ENCODE results near the gene XG. TPM values are rescaled to one million over a fixed set of nuclear protein-coding genes. Genes with fewer than 3 reads are reported as not detected.
"Not testable (repeated sequence)": the region's sequence is repeated elsewhere in the genome, so short reads cannot be mapped to it uniquely, and the experiment has no call there.

XG gene, protein sequence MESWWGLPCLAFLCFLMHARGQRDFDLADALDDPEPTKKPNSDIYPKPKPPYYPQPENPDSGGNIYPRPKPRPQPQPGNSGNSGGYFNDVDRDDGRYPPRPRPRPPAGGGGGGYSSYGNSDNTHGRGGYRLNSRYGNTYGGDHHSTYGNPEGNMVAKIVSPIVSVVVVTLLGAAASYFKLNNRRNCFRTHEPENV
- total RNA-seq = under 1 TPM in 1 of 3 donors, not detected in 2; 0.85 TPM
- total RNA-seq (2013) = 0.72 TPM

DNA sequence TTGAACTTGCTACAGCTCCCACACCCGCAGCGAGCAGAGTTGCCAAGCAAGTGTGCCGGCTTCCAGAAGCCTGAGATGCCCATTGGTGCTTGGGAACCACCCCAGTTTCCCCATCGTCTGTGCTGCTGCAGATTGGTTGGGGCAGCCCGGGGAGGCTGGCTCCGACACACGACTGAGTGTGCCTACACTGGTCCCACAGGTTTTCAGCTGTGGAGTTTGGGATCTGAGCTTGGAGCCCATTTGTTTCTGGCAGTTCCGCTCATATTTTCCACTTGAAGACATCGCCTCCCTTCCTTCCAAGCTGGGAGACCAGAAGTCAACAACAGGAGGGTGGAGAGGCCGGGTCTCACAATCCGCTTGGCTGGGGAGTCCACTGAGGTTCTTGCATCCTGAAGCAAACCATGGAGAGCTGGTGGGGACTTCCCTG lies at the start of gene XG:
TSS of gene XG (plus strand) at position 167 of the 427 bp plus-strand sequence. CDS start at position 402, 235 bp downstream.
- H3K36me3 ChIP-seq (ENCODE audit: control insufficient read depth, insufficient read depth, low read length); H3K27me3 ChIP-seq (ENCODE audit: control insufficient read depth, insufficient read depth, low read length); H3K9me3 Mint-ChIP-seq; H3K9me3 ChIP-seq (ENCODE audit: control insufficient read depth, insufficient read depth, low read length); ATAC-seq; H3K27me3 Mint-ChIP-seq (ENCODE audit: low read depth in 2 of 2); H3K36me3 Mint-ChIP-seq; H3K27ac Mint-ChIP-seq; H3K4me1 Mint-ChIP-seq; H3K4me3 Mint-ChIP-seq; H3K4me3 ChIP-seq (ENCODE audit: low read length); H3K4me1 ChIP-seq (ENCODE audit: control insufficient read depth, insufficient read depth, low read length); H3K27ac ChIP-seq (ENCODE audit: low read length); intact Hi-C loops (cut with micrococcal nuclease); DNase-seq: not testable (repeated sequence)
- 86% methylated on average over 11 of the region's 11 CpGs for WGBS (ENCODE audit: insufficient coverage)

DNA sequence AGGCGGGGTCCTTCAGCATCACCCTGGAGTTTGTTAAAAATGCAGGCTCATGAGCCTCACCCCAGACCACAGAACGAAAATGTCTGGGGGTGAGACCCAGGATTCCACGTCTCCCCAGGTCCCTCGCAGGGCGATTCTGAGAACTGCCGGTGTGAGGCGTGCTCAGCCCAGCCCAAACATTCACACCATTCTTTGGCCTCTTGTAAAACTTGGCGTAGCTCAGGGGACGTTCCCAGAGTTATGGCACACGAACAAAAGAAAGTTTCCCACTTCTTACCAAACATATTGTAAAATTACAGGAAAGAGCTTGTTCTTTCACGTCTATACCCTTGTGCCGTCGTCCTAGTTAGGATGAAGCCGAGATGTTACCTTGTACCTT lies 47.9 kb upstream of the XG start:
- H3K4me3 Mint-ChIP-seq = no peak overlapping the region

GRCh38 chrX:2705046-2705832 lies 46.6 kb upstream of the XG start:
- 81% methylated on average over 18 of the region's 18 CpGs for WGBS (ENCODE audit: insufficient coverage)
- Mint-ChIP-seq H3K27me3 (ENCODE audit: low read depth in 2 of 2) (no peaks in the 10 kb centered on the region), H3K9me3 (no peaks in the 10 kb centered on the region), H3K36me3 (no peaks in the 10 kb centered on the region), H3K4me3 (no peak overlapping the region), H3K27ac (peak overlapping the region; percentile 17 to 72), H3K4me1 (peaks cover 64 to 79% of the 10 kb centered on the region in 2 donors)
- ATAC-seq (no peak), DNase-seq (no peak)
- intact Hi-C loops (cut with micrococcal nuclease) = loop anchor here (5.0 kb wide), 1 partner anchor 63 kb away; no protein-coding TSS in a partner anchor
- Histone ChIP-seq H3K9me3 (ENCODE audit: control insufficient read depth, insufficient read depth, low read length) (no peaks in the 10 kb centered on the region), H3K27me3 (ENCODE audit: control insufficient read depth, insufficient read depth, low read length) (no peaks in the 10 kb centered on the region), H3K36me3 (ENCODE audit: control insufficient read depth, insufficient read depth, low read length) (peaks cover 7% of the 10 kb centered on the region), H3K4me1 (ENCODE audit: control insufficient read depth, insufficient read depth, low read length) (peaks cover 76% of the 10 kb centered on the region), H3K4me3 (ENCODE audit: low read length) (no peak overlapping the region), H3K27ac (ENCODE audit: low read length) (no peak overlapping the region)
- no peak for TF ChIP-seq CTCF (IDR thresholded peaks at IDR 0.05)

More for the DNA sequence above, 47.9 kb upstream of the XG start:
- no peak for TF ChIP-seq CTCF (IDR thresholded peaks at IDR 0.05)
- peaks cover 76% of the 10 kb centered on the region for H3K4me1 ChIP-seq (ENCODE audit: control insufficient read depth, insufficient read depth, low read length)
- no peaks in the 10 kb centered on the region for H3K27me3 Mint-ChIP-seq (ENCODE audit: low read depth in 2 of 2)
- peak in 1 of 2 donors; percentile 54 for DNase-seq
- 76% methylated on average over 14 of the region's 14 CpGs for WGBS (ENCODE audit: insufficient coverage)
- no peaks in the 10 kb centered on the region for H3K36me3 Mint-ChIP-seq
- H3K36me3 ChIP-seq (ENCODE audit: control insufficient read depth, insufficient read depth, low read length) = peaks cover 10% of the 10 kb centered on the region
- ATAC-seq = no peak
- H3K4me3 ChIP-seq (ENCODE audit: low read length) = no peak overlapping the region
- no peaks in the 10 kb centered on the region for H3K9me3 ChIP-seq (ENCODE audit: control insufficient read depth, insufficient read depth, low read length)
- intact Hi-C loops (cut with micrococcal nuclease) = no loop called here
- H3K4me1 Mint-ChIP-seq = peaks cover 65 to 77% of the 10 kb centered on the region in 2 donors
- no peaks in the 10 kb centered on the region for H3K27me3 ChIP-seq (ENCODE audit: control insufficient read depth, insufficient read depth, low read length)
- H3K27ac Mint-ChIP-seq = peak overlapping the region; percentile 29 to 72
- H3K9me3 Mint-ChIP-seq = no peaks in the 10 kb centered on the region
- no peak overlapping the region for H3K27ac ChIP-seq (ENCODE audit: low read length)

GRCh38 chrX:2707334-2707760 lies 44.5 kb upstream of the XG start:
- intact Hi-C loops (cut with micrococcal nuclease) = loop anchor here (1.0 to 5.0 kb wide), 2 partner anchors 10 to 65 kb away; no protein-coding TSS in a partner anchor
- no peaks in the 10 kb centered on the region for H3K27me3 ChIP-seq (ENCODE audit: control insufficient read depth, insufficient read depth, low read length)
- H3K36me3 ChIP-seq (ENCODE audit: control insufficient read depth, insufficient read depth, low read length) = peaks cover 7% of the 10 kb centered on the region
- no peak for TF ChIP-seq CTCF (IDR thresholded peaks at IDR 0.05)
- peak; percentile 47 to 72 for DNase-seq
- H3K4me1 ChIP-seq (ENCODE audit: control insufficient read depth, insufficient read depth, low read length) = peaks cover 70% of the 10 kb centered on the region
- Mint-ChIP-seq H3K4me1 (peaks cover 58 to 70% of the 10 kb centered on the region in 2 donors), H3K27ac (peak overlapping the region; percentile 82 to 87), H3K36me3 (no peaks in the 10 kb centered on the region), H3K27me3 (ENCODE audit: low read depth in 2 of 2) (no peaks in the 10 kb centered on the region), H3K4me3 (peak overlapping the region; percentile 65), H3K9me3 (no peaks in the 10 kb centered on the region)
- H3K4me3 ChIP-seq (ENCODE audit: low read length) = no peak overlapping the region
- no peaks in the 10 kb centered on the region for H3K9me3 ChIP-seq (ENCODE audit: control insufficient read depth, insufficient read depth, low read length)
- peak overlapping the region; percentile 40 for H3K27ac ChIP-seq (ENCODE audit: low read length)
- peak; percentile 64 to 72 (median 69) for ATAC-seq
- WGBS (ENCODE audit: insufficient coverage) = 4% methylated on average over 12 of the region's 12 CpGs

Data from natural killer cell (primary cell).